ENCODE measurements around the gene NCKIPSD.
A peak's percentile ranks its signal among the peaks of the same experiment; 100 is the strongest.

Gene NCKIPSD

DNA sequence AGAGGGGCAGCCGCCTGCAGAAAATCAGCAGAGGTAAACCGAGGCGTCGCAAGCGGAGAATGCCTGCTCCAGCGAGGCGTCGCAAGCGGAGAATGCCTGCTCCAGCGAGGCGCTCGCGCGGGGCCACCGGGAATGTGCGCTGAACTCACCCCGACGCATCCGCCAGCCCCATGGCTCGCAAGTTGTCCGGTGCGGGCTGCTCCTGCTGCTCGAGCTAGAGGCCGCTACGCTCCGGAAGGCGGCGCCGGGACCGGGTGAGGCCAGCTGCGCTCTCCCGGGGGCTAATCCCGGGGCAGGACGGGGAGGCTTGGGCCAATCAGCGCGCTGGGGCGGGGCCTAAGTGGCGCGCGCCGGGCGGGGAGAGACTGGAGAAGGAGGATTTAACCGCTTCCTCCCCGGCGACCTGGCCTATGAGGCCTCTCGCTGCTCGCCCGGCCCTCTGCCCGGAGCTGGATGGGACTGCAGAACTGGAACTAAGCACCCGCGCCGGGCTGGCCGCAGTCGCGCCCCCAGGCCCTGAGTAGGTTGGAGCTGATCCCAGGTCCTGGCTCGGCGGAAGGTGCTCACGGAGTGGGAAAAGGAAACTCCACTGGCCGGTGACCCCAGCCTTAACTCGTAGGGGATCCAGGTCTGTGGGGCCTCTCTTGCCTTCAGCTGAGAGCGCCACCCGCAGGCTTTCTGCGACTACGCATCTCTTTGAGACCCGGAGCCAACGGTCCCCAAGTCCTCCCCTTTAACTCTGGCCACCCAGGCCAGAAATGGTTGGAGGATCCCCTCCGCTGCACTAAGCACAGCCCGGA lies 50.3 kb downstream of the NCKIPSD start, which contains the start of gene SLC26A6 (continued):
- TF ChIP-seq ZNF174 (tag by site-specific recombination; IDR thresholded peaks at IDR 0.05) = no peak
- no peak for TF ChIP-seq ZNF121 (tag by site-specific recombination; IDR thresholded peaks at IDR 0.05)
- TF ChIP-seq ZNF624 (tag by site-specific recombination; IDR thresholded peaks at IDR 0.05) = no peak
- no peak for TF ChIP-seq ZNF324 (tag by site-specific recombination; IDR thresholded peaks at IDR 0.05)
- TF ChIP-seq ZBTB1 (tag by site-specific recombination; IDR thresholded peaks at IDR 0.05) = no peak
- no peak for TF ChIP-seq ZNF266 (tag by site-specific recombination; IDR thresholded peaks at IDR 0.05; ENCODE audit: low read depth)
- no peak for TF ChIP-seq PRDM1 (tag by site-specific recombination; IDR thresholded peaks at IDR 0.05)
- TF ChIP-seq ZBTB8A (tag by site-specific recombination; IDR thresholded peaks at IDR 0.05) = no peak
- no peak for TF ChIP-seq ZNF138 (tag by site-specific recombination; IDR thresholded peaks at IDR 0.05; ENCODE audit: borderline replicate concordance)
- TF ChIP-seq ZNF292 (tag by site-specific recombination; IDR thresholded peaks at IDR 0.05; ENCODE audit: borderline replicate concordance, low read depth) = no peak
- TF ChIP-seq MEIS1 (CRISPR knock-in tag; IDR thresholded peaks at IDR 0.05; ENCODE audit: borderline replicate concordance) = no peak
- no peak; the same call in 1 of the 2 replicates for TF ChIP-seq ZNF629 (tag by site-specific recombination; IDR thresholded peaks at IDR 0.05)
- TF ChIP-seq, protein P1, sequence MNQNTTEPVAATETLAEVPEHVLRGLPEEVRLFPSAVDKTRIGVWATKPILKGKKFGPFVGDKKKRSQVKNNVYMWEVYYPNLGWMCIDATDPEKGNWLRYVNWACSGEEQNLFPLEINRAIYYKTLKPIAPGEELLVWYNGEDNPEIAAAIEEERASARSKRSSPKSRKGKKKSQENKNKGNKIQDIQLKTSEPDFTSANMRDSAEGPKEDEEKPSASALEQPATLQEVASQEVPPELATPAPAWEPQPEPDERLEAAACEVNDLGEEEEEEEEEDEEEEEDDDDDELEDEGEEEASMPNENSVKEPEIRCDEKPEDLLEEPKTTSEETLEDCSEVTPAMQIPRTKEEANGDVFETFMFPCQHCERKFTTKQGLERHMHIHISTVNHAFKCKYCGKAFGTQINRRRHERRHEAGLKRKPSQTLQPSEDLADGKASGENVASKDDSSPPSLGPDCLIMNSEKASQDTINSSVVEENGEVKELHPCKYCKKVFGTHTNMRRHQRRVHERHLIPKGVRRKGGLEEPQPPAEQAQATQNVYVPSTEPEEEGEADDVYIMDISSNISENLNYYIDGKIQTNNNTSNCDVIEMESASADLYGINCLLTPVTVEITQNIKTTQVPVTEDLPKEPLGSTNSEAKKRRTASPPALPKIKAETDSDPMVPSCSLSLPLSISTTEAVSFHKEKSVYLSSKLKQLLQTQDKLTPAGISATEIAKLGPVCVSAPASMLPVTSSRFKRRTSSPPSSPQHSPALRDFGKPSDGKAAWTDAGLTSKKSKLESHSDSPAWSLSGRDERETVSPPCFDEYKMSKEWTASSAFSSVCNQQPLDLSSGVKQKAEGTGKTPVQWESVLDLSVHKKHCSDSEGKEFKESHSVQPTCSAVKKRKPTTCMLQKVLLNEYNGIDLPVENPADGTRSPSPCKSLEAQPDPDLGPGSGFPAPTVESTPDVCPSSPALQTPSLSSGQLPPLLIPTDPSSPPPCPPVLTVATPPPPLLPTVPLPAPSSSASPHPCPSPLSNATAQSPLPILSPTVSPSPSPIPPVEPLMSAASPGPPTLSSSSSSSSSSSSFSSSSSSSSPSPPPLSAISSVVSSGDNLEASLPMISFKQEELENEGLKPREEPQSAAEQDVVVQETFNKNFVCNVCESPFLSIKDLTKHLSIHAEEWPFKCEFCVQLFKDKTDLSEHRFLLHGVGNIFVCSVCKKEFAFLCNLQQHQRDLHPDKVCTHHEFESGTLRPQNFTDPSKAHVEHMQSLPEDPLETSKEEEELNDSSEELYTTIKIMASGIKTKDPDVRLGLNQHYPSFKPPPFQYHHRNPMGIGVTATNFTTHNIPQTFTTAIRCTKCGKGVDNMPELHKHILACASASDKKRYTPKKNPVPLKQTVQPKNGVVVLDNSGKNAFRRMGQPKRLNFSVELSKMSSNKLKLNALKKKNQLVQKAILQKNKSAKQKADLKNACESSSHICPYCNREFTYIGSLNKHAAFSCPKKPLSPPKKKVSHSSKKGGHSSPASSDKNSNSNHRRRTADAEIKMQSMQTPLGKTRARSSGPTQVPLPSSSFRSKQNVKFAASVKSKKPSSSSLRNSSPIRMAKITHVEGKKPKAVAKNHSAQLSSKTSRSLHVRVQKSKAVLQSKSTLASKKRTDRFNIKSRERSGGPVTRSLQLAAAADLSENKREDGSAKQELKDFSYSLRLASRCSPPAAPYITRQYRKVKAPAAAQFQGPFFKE (tag by site-specific recombination; IDR thresholded peaks at IDR 0.05; ENCODE audit: borderline replicate concordance) = no peak
- TF ChIP-seq ZNF473 (tag by site-specific recombination; IDR thresholded peaks at IDR 0.05) = no peak
- TF ChIP-seq, protein P2, sequence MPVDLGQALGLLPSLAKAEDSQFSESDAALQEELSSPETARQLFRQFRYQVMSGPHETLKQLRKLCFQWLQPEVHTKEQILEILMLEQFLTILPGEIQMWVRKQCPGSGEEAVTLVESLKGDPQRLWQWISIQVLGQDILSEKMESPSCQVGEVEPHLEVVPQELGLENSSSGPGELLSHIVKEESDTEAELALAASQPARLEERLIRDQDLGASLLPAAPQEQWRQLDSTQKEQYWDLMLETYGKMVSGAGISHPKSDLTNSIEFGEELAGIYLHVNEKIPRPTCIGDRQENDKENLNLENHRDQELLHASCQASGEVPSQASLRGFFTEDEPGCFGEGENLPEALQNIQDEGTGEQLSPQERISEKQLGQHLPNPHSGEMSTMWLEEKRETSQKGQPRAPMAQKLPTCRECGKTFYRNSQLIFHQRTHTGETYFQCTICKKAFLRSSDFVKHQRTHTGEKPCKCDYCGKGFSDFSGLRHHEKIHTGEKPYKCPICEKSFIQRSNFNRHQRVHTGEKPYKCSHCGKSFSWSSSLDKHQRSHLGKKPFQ (tag by site-specific recombination; IDR thresholded peaks at IDR 0.05) = no peak
- no peak for TF ChIP-seq ZNF133 (tag by site-specific recombination; IDR thresholded peaks at IDR 0.05)
- no peak for TF ChIP-seq ZFHX2 (tag by site-specific recombination; conservative IDR thresholded peaks at IDR 0.05)
- TF ChIP-seq, protein P3, sequence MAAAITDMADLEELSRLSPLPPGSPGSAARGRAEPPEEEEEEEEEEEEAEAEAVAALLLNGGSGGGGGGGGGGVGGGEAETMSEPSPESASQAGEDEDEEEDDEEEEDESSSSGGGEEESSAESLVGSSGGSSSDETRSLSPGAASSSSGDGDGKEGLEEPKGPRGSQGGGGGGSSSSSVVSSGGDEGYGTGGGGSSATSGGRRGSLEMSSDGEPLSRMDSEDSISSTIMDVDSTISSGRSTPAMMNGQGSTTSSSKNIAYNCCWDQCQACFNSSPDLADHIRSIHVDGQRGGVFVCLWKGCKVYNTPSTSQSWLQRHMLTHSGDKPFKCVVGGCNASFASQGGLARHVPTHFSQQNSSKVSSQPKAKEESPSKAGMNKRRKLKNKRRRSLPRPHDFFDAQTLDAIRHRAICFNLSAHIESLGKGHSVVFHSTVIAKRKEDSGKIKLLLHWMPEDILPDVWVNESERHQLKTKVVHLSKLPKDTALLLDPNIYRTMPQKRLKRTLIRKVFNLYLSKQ (tag by site-specific recombination; IDR thresholded peaks at IDR 0.05; ENCODE audit: borderline replicate concordance) = no peak
- no peak for TF ChIP-seq ZNF785 (tag by site-specific recombination; IDR thresholded peaks at IDR 0.05)
- TF ChIP-seq HOXA7 (CRISPR knock-in tag; IDR thresholded peaks at IDR 0.05; ENCODE audit: borderline replicate concordance) = no peak
- peak; percentile 75; the same call in 1 of the 2 replicates for TF ChIP-seq ZBTB48 (tag by site-specific recombination; IDR thresholded peaks at IDR 0.05)
- TF ChIP-seq, protein P4, sequence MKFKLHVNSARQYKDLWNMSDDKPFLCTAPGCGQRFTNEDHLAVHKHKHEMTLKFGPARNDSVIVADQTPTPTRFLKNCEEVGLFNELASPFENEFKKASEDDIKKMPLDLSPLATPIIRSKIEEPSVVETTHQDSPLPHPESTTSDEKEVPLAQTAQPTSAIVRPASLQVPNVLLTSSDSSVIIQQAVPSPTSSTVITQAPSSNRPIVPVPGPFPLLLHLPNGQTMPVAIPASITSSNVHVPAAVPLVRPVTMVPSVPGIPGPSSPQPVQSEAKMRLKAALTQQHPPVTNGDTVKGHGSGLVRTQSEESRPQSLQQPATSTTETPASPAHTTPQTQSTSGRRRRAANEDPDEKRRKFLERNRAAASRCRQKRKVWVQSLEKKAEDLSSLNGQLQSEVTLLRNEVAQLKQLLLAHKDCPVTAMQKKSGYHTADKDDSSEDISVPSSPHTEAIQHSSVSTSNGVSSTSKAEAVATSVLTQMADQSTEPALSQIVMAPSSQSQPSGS (tag by site-specific recombination; IDR thresholded peaks at IDR 0.05; ENCODE audit: low read depth) = no peak
- TF ChIP-seq ZNF626 (tag by site-specific recombination; IDR thresholded peaks at IDR 0.05) = no peak
- TF ChIP-seq SETDB1 (IDR thresholded peaks at IDR 0.05; ENCODE audit: insufficient read length, low read length) = no peak
- TF ChIP-seq ZNF501 (tag by site-specific recombination; IDR thresholded peaks at IDR 0.05) = peak; percentile 66; the same call in 1 of the 2 replicates
- TF ChIP-seq ZNF560 (tag by site-specific recombination; IDR thresholded peaks at IDR 0.05; ENCODE audit: borderline replicate concordance) = no peak
- no peak for TF ChIP-seq GLI2 (tag by site-specific recombination; IDR thresholded peaks at IDR 0.05; ENCODE audit: borderline replicate concordance, low read depth)
- 0 out of 2 replicates have a peak, but pooled peaks have one; percentile 35 for TF ChIP-seq ZNF2 (tag by site-specific recombination; IDR thresholded peaks at IDR 0.05)
- no peak for TF ChIP-seq ZNF768 (tag by site-specific recombination; IDR thresholded peaks at IDR 0.05)

Measured in HEK293 (cell line).